ENCODE data around the gene YIF1B. TPM values are rescaled to one million over a fixed set of nuclear protein-coding genes. Genes with fewer than 3 reads are reported as not detected.

YIF1B gene
- polyA plus RNA-seq, 1 donor (not counting 4 experiments of a cell fraction or from before 2014, with no cell fraction given): 38.1 TPM

GRCh38 chr19:38337360-38337653, 21.6 kb upstream of the YIF1B start:
- no peaks in the 10 kb centered on the region for H4K20me1 ChIP-seq (ENCODE audit: control insufficient read depth, extremely low read depth, insufficient read depth, low read length)

DNA sequence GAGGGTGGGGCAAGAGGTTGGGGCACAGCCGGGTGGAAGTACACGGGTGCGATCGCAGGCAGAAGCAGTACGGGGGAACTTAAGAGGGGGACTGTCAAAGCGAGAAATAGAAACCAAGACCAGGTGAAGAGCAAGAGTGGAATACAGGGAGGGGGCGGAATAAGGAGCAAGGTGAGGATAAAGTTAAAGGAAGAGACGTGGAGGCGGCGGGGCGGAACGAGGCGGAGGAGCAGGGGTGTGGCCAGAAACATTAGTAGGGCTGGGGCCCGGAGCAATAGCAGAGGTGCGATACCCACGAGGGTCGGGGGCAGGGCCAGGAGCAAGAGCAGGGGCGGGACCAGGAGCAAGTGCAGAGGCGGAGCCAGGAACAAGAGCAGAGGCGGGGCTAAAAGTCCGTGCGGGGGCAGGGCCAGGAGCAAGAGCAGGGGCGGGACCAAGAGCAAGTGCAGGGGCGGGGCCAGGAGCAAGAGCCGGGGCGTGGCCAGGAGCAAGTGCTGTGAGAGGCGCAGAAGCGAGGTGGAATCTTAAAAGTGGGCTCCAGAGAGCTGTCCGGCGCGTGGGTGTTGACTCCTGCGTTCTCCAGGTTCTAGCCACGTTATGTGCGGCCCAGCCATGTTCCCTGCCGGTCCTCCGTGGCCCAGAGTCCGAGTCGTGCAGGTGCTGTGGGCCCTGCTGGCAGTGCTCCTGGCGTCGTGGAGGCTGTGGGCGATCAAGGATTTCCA, 21.1 kb upstream of the YIF1B start:
- no peaks in the 10 kb centered on the region for H3K27me3 ChIP-seq (ENCODE audit: control insufficient read depth, extremely low read depth, insufficient read depth, low read length)
- FAIRE-seq: peak; percentile 85

More at GRCh38 chr19:38337360-38337653, 21.6 kb upstream of the YIF1B start:
- Histone ChIP-seq H3K27ac (ENCODE audit: control insufficient read depth, insufficient read depth, low read length) (no peak overlapping the region), H3K9me3 (ENCODE audit: control insufficient read depth, low read depth, low read length) (no peaks in the 10 kb centered on the region), H3K9me1 (ENCODE audit: control insufficient read depth, extremely low read depth, insufficient read depth, low read length) (no peaks in the 10 kb centered on the region), H3K79me2 (ENCODE audit: control insufficient read depth, insufficient read depth, low read length) (no peaks in the 10 kb centered on the region), H3K4me2 (ENCODE audit: control insufficient read depth, extremely low read depth, insufficient read depth, low read depth, low read length) (peak overlapping the region; percentile 96), H3K9ac (ENCODE audit: control insufficient read depth, extremely low read depth, insufficient read depth, low read length) (peak overlapping the region; percentile 18), H3K4me3 (ENCODE audit: control insufficient read depth in 2 of 3, extremely low read depth in 1 of 3, insufficient read depth in 2 of 3, low read depth in 1 of 3, low read length in 3 of 3) (peak overlapping the region; percentile 58 to 65 (median 62)), H3K4me1 (ENCODE audit: control insufficient read depth, extremely low read depth, insufficient read depth, low read length) (peaks cover 12% of the 10 kb centered on the region), H3K36me3 (ENCODE audit: control insufficient read depth in 2 of 2, extremely low read depth in 1 of 2, insufficient read depth in 2 of 2, low read length in 2 of 2) (no peaks in the 10 kb centered on the region), H3K27me3 (ENCODE audit: control insufficient read depth, extremely low read depth, insufficient read depth, low read length) (no peaks in the 10 kb centered on the region), H2AFZ (ENCODE audit: control insufficient read depth, low read length) (peak overlapping the region; percentile 85)
- no peak for DNase-seq (ENCODE audit: low read depth, low spot score)
- TF ChIP-seq EZH2 (IDR thresholded peaks at IDR 0.05; ENCODE audit: low read length) (no peak), CTCF (optimal IDR thresholded peaks at IDR 0.05 in 1 of 3, IDR thresholded peaks at IDR 0.05 in 1 of 3, conservative IDR thresholded peaks at IDR 0.05 in 1 of 3; ENCODE audit: extremely low read depth in 1 of 3, insufficient read depth in 2 of 3, low read length in 3 of 3) (no peak)
- dilution Hi-C loops (cut with MboI; ENCODE audit: extremely low pct_ligation_motif_present, low sequenced_read_pairs): no loop called here
- no peak for FAIRE-seq

More for the DNA sequence above, 21.1 kb upstream of the YIF1B start:
- Histone ChIP-seq H3K9me1 (ENCODE audit: control insufficient read depth, extremely low read depth, insufficient read depth, low read length) (no peaks in the 10 kb centered on the region), H3K9ac (ENCODE audit: control insufficient read depth, extremely low read depth, insufficient read depth, low read length) (peak overlapping the region; percentile 93), H3K4me1 (ENCODE audit: control insufficient read depth, extremely low read depth, insufficient read depth, low read length) (peaks cover 12% of the 10 kb centered on the region), H3K36me3 (ENCODE audit: control insufficient read depth in 2 of 2, extremely low read depth in 1 of 2, insufficient read depth in 2 of 2, low read length in 2 of 2) (peaks cover 0 to under 1% of the 10 kb centered on the region in 2 experiments), H3K4me2 (ENCODE audit: control insufficient read depth, extremely low read depth, insufficient read depth, low read depth, low read length) (peak overlapping the region; percentile 96), H3K27ac (ENCODE audit: control insufficient read depth, insufficient read depth, low read length) (peak overlapping the region; percentile 93), H4K20me1 (ENCODE audit: control insufficient read depth, extremely low read depth, insufficient read depth, low read length) (no peaks in the 10 kb centered on the region), H3K4me3 (ENCODE audit: control insufficient read depth in 2 of 3, extremely low read depth in 1 of 3, insufficient read depth in 2 of 3, low read depth in 1 of 3, low read length in 3 of 3) (peak overlapping the region; percentile 62 to 97 (median 96)), H2AFZ (ENCODE audit: control insufficient read depth, low read length) (peak overlapping the region; percentile 98), H3K79me2 (ENCODE audit: control insufficient read depth, insufficient read depth, low read length) (no peaks in the 10 kb centered on the region), H3K9me3 (ENCODE audit: control insufficient read depth, low read depth, low read length) (no peaks in the 10 kb centered on the region)
- TF ChIP-seq CTCF (optimal IDR thresholded peaks at IDR 0.05 in 1 of 3, IDR thresholded peaks at IDR 0.05 in 1 of 3, conservative IDR thresholded peaks at IDR 0.05 in 1 of 3; ENCODE audit: extremely low read depth in 1 of 3, insufficient read depth in 2 of 3, low read length in 3 of 3) (no peak), EZH2 (IDR thresholded peaks at IDR 0.05; ENCODE audit: low read length) (no peak)
- dilution Hi-C loops (cut with MboI; ENCODE audit: extremely low pct_ligation_motif_present, low sequenced_read_pairs): no loop called here
- peak; percentile 89 for DNase-seq (ENCODE audit: low read depth, low spot score)
